ENCODE data around the gene ZWINT.

The ZWINT gene

GRCh38 chr10:56319386-56319785 lies 41.7 kb downstream of the ZWINT start:
- TF ChIP-seq POLR2AphosphoS5 (IDR thresholded peaks at IDR 0.05; ENCODE audit: low read depth, low read length) = no peak
- TF ChIP-seq FOXP2 (optimal IDR thresholded peaks at IDR 0.05; ENCODE audit: borderline replicate concordance, extremely low read depth, extremely low read length, insufficient read depth) = no peak
- TF ChIP-seq REST (IDR thresholded peaks at IDR 0.05; ENCODE audit: insufficient read depth in 1 of 2, low read depth in 2 of 2, low read length in 2 of 2) = no peak
- no peak for TF ChIP-seq SIN3A (IDR thresholded peaks at IDR 0.05; ENCODE audit: borderline replicate concordance, insufficient read depth, low read length)
- TF ChIP-seq TAF1 (IDR thresholded peaks at IDR 0.05; ENCODE audit: borderline replicate concordance, insufficient read depth, low read length) = no peak

GRCh38 chr10:56318816-56319215 lies 42.2 kb downstream of the ZWINT start:
- TF ChIP-seq POLR2AphosphoS5 (IDR thresholded peaks at IDR 0.05; ENCODE audit: low read depth, low read length) = no peak
- TF ChIP-seq TAF1 (IDR thresholded peaks at IDR 0.05; ENCODE audit: borderline replicate concordance, insufficient read depth, low read length) = no peak
- TF ChIP-seq REST (IDR thresholded peaks at IDR 0.05; ENCODE audit: insufficient read depth in 1 of 2, low read depth in 2 of 2, low read length in 2 of 2) = no peak
- TF ChIP-seq SIN3A (IDR thresholded peaks at IDR 0.05; ENCODE audit: borderline replicate concordance, insufficient read depth, low read length) = no peak
- no peak for TF ChIP-seq FOXP2 (optimal IDR thresholded peaks at IDR 0.05; ENCODE audit: borderline replicate concordance, extremely low read depth, extremely low read length, insufficient read depth)

- TF ChIP-seq POLR2AphosphoS5 (IDR thresholded peaks at IDR 0.05; ENCODE audit: low read depth, low read length) (no peak), TAF1 (IDR thresholded peaks at IDR 0.05; ENCODE audit: borderline replicate concordance, insufficient read depth, low read length) (no peak), FOXP2 (optimal IDR thresholded peaks at IDR 0.05; ENCODE audit: borderline replicate concordance, extremely low read depth, extremely low read length, insufficient read depth) (no peak), SIN3A (IDR thresholded peaks at IDR 0.05; ENCODE audit: borderline replicate concordance, insufficient read depth, low read length) (no peak), REST (IDR thresholded peaks at IDR 0.05; ENCODE audit: insufficient read depth in 1 of 2, low read depth in 2 of 2, low read length in 2 of 2) (no peak)
Measured at GRCh38 chr10:56317603-56318002, 43.5 kb downstream of the ZWINT start.

GRCh38 chr10:56316603-56317002 lies 44.5 kb downstream of the ZWINT start:
- TF ChIP-seq TAF1 (IDR thresholded peaks at IDR 0.05; ENCODE audit: borderline replicate concordance, insufficient read depth, low read length) (no peak), REST (IDR thresholded peaks at IDR 0.05; ENCODE audit: insufficient read depth in 1 of 2, low read depth in 2 of 2, low read length in 2 of 2) (no peak), SIN3A (IDR thresholded peaks at IDR 0.05; ENCODE audit: borderline replicate concordance, insufficient read depth, low read length) (no peak), POLR2AphosphoS5 (IDR thresholded peaks at IDR 0.05; ENCODE audit: low read depth, low read length) (no peak), FOXP2 (optimal IDR thresholded peaks at IDR 0.05; ENCODE audit: borderline replicate concordance, extremely low read depth, extremely low read length, insufficient read depth) (no peak)

Data from PFSK-1 (cell line).